ENCODE measurements around the gene GSK3B.

GRCh38 chr3:119834754-119835370 lies 259.4 kb downstream of the GSK3B start:
- TF ChIP-seq CTCF (IDR thresholded peaks at IDR 0.05) (no peak), EP300 (IDR thresholded peaks at IDR 0.05) (no peak)

Data from upper lobe of left lung (tissue), 4 donors.